Activated CD8-positive, alpha-beta memory T cell treated with anti-CD3 and anti-CD28 coated beads for 36 hours (primary cell): ENCODE results near the gene MANEAL. TPM values are rescaled to one million over a fixed set of nuclear protein-coding genes. Genes with fewer than 3 reads are reported as not detected.
"Not testable (repeated sequence)": the region's sequence is repeated elsewhere in the genome, so short reads cannot be mapped to it uniquely, and the experiment has no call there.

ENCODE experiments used
- CTCF ChIA-PET: fragments of 350-600 bp; sonication (Branson Sonifier 250); formaldehyde crosslinking; loops from one replicate; lab custom pipeline; 2021; ENCODE audit warnings: antibody characterized with exemption; lab: Charles Lee
- POLR2A ChIA-PET: fragments of 350-600 bp; sonication (Branson Sonifier 250); formaldehyde crosslinking; loops from one replicate; lab custom pipeline; 2021; ENCODE audit warnings: antibody characterized with exemption; lab: Charles Lee
- total RNA-seq, 2 experiments: library from RNA; stranded (reverse); gene quantifications; one replicate each; pipeline ENCODE4 v1.2.3, GENCODE V29; 2021

Gene MANEAL
- 1 to 10 TPM; 5.6 to 6.3 TPM for total RNA-seq

- ChIA-PET CTCF (no interaction called here), POLR2A (no interaction called here)
Measured at GRCh38 chr1:37793773-37794371, at the start of gene MANEAL. TSS of gene MANEAL (plus strand) at chr1:37793847. CDS start at chr1:37794183, 336 bp downstream.

- ChIA-PET POLR2A (no interaction called here), CTCF (no interaction called here)
Measured at GRCh38 chr1:37746806-37747205, 46.8 kb upstream of the MANEAL start.

- ChIA-PET CTCF (no interaction called here), POLR2A (no interaction called here)
Measured at GRCh38 chr1:37748565-37748964, 45.1 kb upstream of the MANEAL start.

GRCh38 chr1:37752213-37752582 lies 41.4 kb upstream of the MANEAL start:
- ChIA-PET POLR2A (no interaction called here), CTCF (no interaction called here)

GRCh38 chr1:37752583-37753471 lies 40.8 kb upstream of the MANEAL start:
- ChIA-PET CTCF (no interaction called here), POLR2A (no interaction called here)

- CTCF ChIA-PET: no interaction called here
- POLR2A ChIA-PET: no interaction called here
Measured at GRCh38 chr1:37753473-37754321, 40.0 kb upstream of the MANEAL start.

- POLR2A ChIA-PET: interaction anchor here (1.0 kb wide), 2 partner anchors 65 to 104 kb away, joined by 3 read pairs; partner anchors contain the start of gene MTF1
- CTCF ChIA-PET: interaction anchor here (1.8 kb wide), 1 partner anchor 104 kb away, joined by 6 read pairs; the partner anchor contains the start of gene MTF1
Measured at GRCh38 chr1:37755290-37755689, 38.4 kb upstream of the MANEAL start.

- ChIA-PET POLR2A (interaction anchor here (1.0 kb wide), 2 partner anchors 66 to 104 kb away, joined by 3 read pairs; partner anchors contain the start of gene MTF1), CTCF (interaction anchor here (1.8 kb wide), 1 partner anchor 103 kb away, joined by 6 read pairs; the partner anchor contains the start of gene MTF1)
Measured at GRCh38 chr1:37755951-37756560, 37.6 kb upstream of the MANEAL start.

GRCh38 chr1:37759451-37759850 lies 34.2 kb upstream of the MANEAL start:
- POLR2A ChIA-PET: no interaction called here
- CTCF ChIA-PET: no interaction called here

- CTCF ChIA-PET: no interaction called here
- POLR2A ChIA-PET: no interaction called here
Measured at GRCh38 chr1:37761416-37762095, 32.1 kb upstream of the MANEAL start.

- POLR2A ChIA-PET: no interaction called here
- CTCF ChIA-PET: no interaction called here
Measured at GRCh38 chr1:37762516-37762915, 31.1 kb upstream of the MANEAL start.

- POLR2A ChIA-PET: no interaction called here
- CTCF ChIA-PET: interaction anchor here (1.0 to 1.5 kb wide), 2 partner anchors 82 to 250 kb away, joined by 3 to 4 read pairs; partner anchors contain the start of gene MEAF6
Measured at GRCh38 chr1:37763791-37764413, 29.7 kb upstream of the MANEAL start.

- POLR2A ChIA-PET: no interaction called here
- CTCF ChIA-PET: interaction anchor here (1.0 to 1.5 kb wide), 2 partner anchors 83 to 250 kb away, joined by 3 to 4 read pairs; partner anchors contain the start of gene MEAF6
Measured at GRCh38 chr1:37764414-37764825, 29.2 kb upstream of the MANEAL start.

- POLR2A ChIA-PET: interaction anchor here (1.2 kb wide), 1 partner anchor 72 kb away, joined by 3 read pairs; no protein-coding TSS in a partner anchor
- CTCF ChIA-PET: interaction anchor here (1.5 kb wide), 1 partner anchor 83 kb away, joined by 4 read pairs; no protein-coding TSS in a partner anchor
Measured at GRCh38 chr1:37764888-37765441, 28.7 kb upstream of the MANEAL start, which contains the start of gene EPHA10. TSS of gene EPHA10 (minus strand) at chr1:37765120. CDS start at chr1:37765066, 54 bp downstream.

GRCh38 chr1:37765916-37766664 lies 27.6 kb upstream of the MANEAL start:
- ChIA-PET CTCF (no interaction called here), POLR2A (interaction anchor here (0.5 to 1.2 kb wide), 3 partner anchors 19 to 73 kb away, joined by 3 to 6 read pairs (median 5); no protein-coding TSS in a partner anchor)

GRCh38 chr1:37767488-37767887 lies 26.2 kb upstream of the MANEAL start:
- ChIA-PET CTCF (no interaction called here), POLR2A (no interaction called here)

GRCh38 chr1:37771440-37771839 lies 22.2 kb upstream of the MANEAL start:
- POLR2A ChIA-PET, CTCF ChIA-PET: not testable (repeated sequence)
